Measurements from ENCODE around the gene ARMH3. TPM values are rescaled to one million over a fixed set of nuclear protein-coding genes. Genes with fewer than 3 reads are reported as not detected.

ARMH3 gene
- total RNA-seq, 1 experiment from 2014 or later: 12.8 TPM

- no TSS peak for BruUV-seq (replicated peaks)
- no peak overlapping the region for H3K4me3 ChIP-seq
- ChIA-PET POLR2A (ENCODE audit: unreplicated experiment) (no interaction called here), CTCF (interaction anchor here (0.6 kb wide), 1 partner anchor 398 kb away, joined by 3 read pairs; no protein-coding TSS in a partner anchor)
- H3K27ac ChIP-seq: no peak overlapping the region
- no peaks in the 10 kb centered on the region for H3K36me3 ChIP-seq (ENCODE audit: low read depth)
- H2AFZ ChIP-seq: no peak overlapping the region
- intact Hi-C loops (cut with micrococcal nuclease; ENCODE audit: unreplicated experiment): no loop called here
- TF ChIP-seq CTCF (conservative IDR thresholded peaks at IDR 0.05) (no peak), EZH2 (IDR thresholded peaks at IDR 0.05; ENCODE audit: low read depth) (no peak)
- DNase-seq: no peak
- H3F3A ChIP-seq (ENCODE audit: insufficient read depth, low read depth): no peaks in the 10 kb centered on the region
- H3K9me2 ChIP-seq (ENCODE audit: insufficient read depth): no peaks in the 10 kb centered on the region
- no peaks in the 10 kb centered on the region for H3K9me3 ChIP-seq (ENCODE audit: insufficient read depth, low read depth)
- H3K79me2 ChIP-seq (ENCODE audit: low read depth): no peaks in the 10 kb centered on the region
- H4K20me1 ChIP-seq (ENCODE audit: insufficient read depth): no peaks in the 10 kb centered on the region
- no peaks in the 10 kb centered on the region for H3K27me3 ChIP-seq (ENCODE audit: insufficient read depth, low read depth)
- no peaks in the 10 kb centered on the region for H3K4me1 ChIP-seq (replicated peaks; ENCODE audit: insufficient read depth)
- no peak overlapping the region for H3K4me2 ChIP-seq
These were observed 168.2 kb downstream of the ARMH3 start for GRCh38 chr10:101887775-101888174.

- intact Hi-C loops (cut with micrococcal nuclease; ENCODE audit: unreplicated experiment): no loop called here
- Histone ChIP-seq H3K4me2 (no peak overlapping the region), H3K79me2 (ENCODE audit: low read depth) (no peaks in the 10 kb centered on the region), H3K9me3 (ENCODE audit: insufficient read depth, low read depth) (no peaks in the 10 kb centered on the region), H3K4me3 (no peak overlapping the region), H3K4me1 (replicated peaks; ENCODE audit: insufficient read depth) (no peaks in the 10 kb centered on the region), H3K27me3 (ENCODE audit: insufficient read depth, low read depth) (no peaks in the 10 kb centered on the region), H3K27ac (no peak overlapping the region), H3K9me2 (ENCODE audit: insufficient read depth) (no peaks in the 10 kb centered on the region), H3F3A (ENCODE audit: insufficient read depth, low read depth) (no peaks in the 10 kb centered on the region), H2AFZ (no peak overlapping the region), H3K36me3 (ENCODE audit: low read depth) (no peaks in the 10 kb centered on the region), H4K20me1 (ENCODE audit: insufficient read depth) (no peaks in the 10 kb centered on the region)
- BruUV-seq (replicated peaks): no TSS peak
- no peak for TF ChIP-seq CTCF (conservative IDR thresholded peaks at IDR 0.05)
- no peak for TF ChIP-seq EZH2 (IDR thresholded peaks at IDR 0.05; ENCODE audit: low read depth)
- POLR2A ChIA-PET (ENCODE audit: unreplicated experiment): no interaction called here
- no peak for DNase-seq
- CTCF ChIA-PET: no interaction called here
These were observed 169.3 kb downstream of the ARMH3 start for GRCh38 chr10:101886521-101887312.

GRCh38 chr10:101881036-101881774 lies 174.8 kb downstream of the ARMH3 start:
- H4K20me1 ChIP-seq (ENCODE audit: insufficient read depth): no peaks in the 10 kb centered on the region
- H3K4me2 ChIP-seq: no peak overlapping the region
- peak overlapping the region; percentile 52; the same call in 1 of the 2 replicates for H3K27ac ChIP-seq
- peaks cover 22% of the 10 kb centered on the region; the same call in 1 of the 2 replicates for H3K4me1 ChIP-seq (replicated peaks; ENCODE audit: insufficient read depth)
- no peak overlapping the region for H2AFZ ChIP-seq
- DNase-seq: no peak
- H3F3A ChIP-seq (ENCODE audit: insufficient read depth, low read depth): no peaks in the 10 kb centered on the region
- H3K4me3 ChIP-seq: no peak overlapping the region
- H3K36me3 ChIP-seq (ENCODE audit: low read depth): no peaks in the 10 kb centered on the region
- CTCF ChIA-PET: no interaction called here
- no peaks in the 10 kb centered on the region for H3K9me3 ChIP-seq (ENCODE audit: insufficient read depth, low read depth)
- intact Hi-C loops (cut with micrococcal nuclease; ENCODE audit: unreplicated experiment): no loop called here
- no TSS peak for BruUV-seq (replicated peaks)
- no peak for TF ChIP-seq CTCF (conservative IDR thresholded peaks at IDR 0.05)
- TF ChIP-seq EZH2 (IDR thresholded peaks at IDR 0.05; ENCODE audit: low read depth): no peak
- no peaks in the 10 kb centered on the region for H3K27me3 ChIP-seq (ENCODE audit: insufficient read depth, low read depth)
- POLR2A ChIA-PET (ENCODE audit: unreplicated experiment): interaction anchor here (0.7 kb wide), 1 partner anchor 91 kb away, joined by 5 read pairs; no protein-coding TSS in a partner anchor
- no peaks in the 10 kb centered on the region for H3K9me2 ChIP-seq (ENCODE audit: insufficient read depth)
- H3K79me2 ChIP-seq (ENCODE audit: low read depth): no peaks in the 10 kb centered on the region

Measured in PC-9 (cell line).